GM23338 (cell line): Measurements from ENCODE around the gene PPP1R3D.
A peak's percentile ranks its signal among the peaks of the same experiment; 100 is the strongest.

Source experiments
- POLR2AphosphoS5 ChIP-seq: IDR thresholded peaks from 2 replicates; pipeline ENCODE4 v1.6.1; 2016; ENCODE audit warnings: antibody characterized with exemption, low read depth
- TF ChIP-seq, protein P1 (sequence below), 2 experiments: fragments of 200-600 bp in 1 of 2; sonication (generic) in 1 of 2; conservative IDR thresholded peaks; 2 replicates each; pipeline versions ENCODE4 v1.5.1 to v1.6.1; 2016 to 2017; ENCODE audit warnings: antibody characterized with exemption in 2 of 2, low read depth in 2 of 2, mild to moderate bottlenecking in 2 of 2, moderate library complexity in 1 of 2

DNA sequence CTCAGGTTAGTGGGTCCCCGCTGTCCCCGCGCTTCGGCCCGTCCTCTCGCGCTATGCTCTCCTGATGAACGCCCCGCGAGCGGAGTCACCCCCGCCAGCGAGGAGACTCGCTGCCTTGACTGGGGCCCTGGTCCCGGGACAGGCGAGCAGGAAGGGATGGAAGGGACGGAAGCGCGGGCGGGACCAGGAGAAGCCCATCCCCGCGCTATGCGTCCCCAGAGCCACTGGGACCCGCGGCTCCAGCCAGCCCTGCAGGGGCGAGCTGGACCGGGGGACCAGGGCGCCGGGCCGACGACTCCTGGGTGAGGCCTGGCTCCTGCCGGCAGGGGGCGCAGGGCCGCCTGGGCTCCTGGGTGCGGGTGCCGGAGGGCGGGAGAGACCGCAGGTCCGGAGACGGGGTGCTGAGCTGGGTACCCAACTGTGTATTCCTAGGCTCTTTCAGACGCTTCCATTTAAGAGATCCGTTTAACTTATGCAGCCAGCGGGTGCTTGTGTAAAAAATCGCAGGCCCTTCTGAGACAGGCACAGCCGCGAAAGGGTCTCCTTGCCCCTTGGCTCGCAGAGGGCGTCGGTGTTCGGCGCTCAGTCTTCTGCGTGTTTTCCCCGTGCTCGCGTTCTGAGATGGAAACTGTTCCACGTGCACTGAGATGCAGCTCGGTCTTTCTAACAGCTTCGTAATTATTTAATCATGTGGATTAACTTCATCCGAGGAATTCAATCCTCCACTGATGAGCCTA is 6.1 kb downstream of the PPP1R3D start:
- TF ChIP-seq, protein P1, sequence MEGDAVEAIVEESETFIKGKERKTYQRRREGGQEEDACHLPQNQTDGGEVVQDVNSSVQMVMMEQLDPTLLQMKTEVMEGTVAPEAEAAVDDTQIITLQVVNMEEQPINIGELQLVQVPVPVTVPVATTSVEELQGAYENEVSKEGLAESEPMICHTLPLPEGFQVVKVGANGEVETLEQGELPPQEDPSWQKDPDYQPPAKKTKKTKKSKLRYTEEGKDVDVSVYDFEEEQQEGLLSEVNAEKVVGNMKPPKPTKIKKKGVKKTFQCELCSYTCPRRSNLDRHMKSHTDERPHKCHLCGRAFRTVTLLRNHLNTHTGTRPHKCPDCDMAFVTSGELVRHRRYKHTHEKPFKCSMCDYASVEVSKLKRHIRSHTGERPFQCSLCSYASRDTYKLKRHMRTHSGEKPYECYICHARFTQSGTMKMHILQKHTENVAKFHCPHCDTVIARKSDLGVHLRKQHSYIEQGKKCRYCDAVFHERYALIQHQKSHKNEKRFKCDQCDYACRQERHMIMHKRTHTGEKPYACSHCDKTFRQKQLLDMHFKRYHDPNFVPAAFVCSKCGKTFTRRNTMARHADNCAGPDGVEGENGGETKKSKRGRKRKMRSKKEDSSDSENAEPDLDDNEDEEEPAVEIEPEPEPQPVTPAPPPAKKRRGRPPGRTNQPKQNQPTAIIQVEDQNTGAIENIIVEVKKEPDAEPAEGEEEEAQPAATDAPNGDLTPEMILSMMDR (conservative IDR thresholded peaks at IDR 0.05; ENCODE audit: low read depth in 2 of 2): peak; percentile 69 to 73
- no peak for TF ChIP-seq POLR2AphosphoS5
